Stimulated activated naive CD4-positive, alpha-beta T cell (primary cell): Measurements from ENCODE around the gene VPS37B.
"Not testable (repeated sequence)": the region's sequence is repeated elsewhere in the genome, so short reads cannot be mapped to it uniquely, and the experiment has no call there.

Experiments
- DNase-seq, 6 experiments: peaks; one replicate each; lab custom pipeline; 2025; lab: John Stamatoyannopoulos, UW

Gene VPS37B

DNA sequence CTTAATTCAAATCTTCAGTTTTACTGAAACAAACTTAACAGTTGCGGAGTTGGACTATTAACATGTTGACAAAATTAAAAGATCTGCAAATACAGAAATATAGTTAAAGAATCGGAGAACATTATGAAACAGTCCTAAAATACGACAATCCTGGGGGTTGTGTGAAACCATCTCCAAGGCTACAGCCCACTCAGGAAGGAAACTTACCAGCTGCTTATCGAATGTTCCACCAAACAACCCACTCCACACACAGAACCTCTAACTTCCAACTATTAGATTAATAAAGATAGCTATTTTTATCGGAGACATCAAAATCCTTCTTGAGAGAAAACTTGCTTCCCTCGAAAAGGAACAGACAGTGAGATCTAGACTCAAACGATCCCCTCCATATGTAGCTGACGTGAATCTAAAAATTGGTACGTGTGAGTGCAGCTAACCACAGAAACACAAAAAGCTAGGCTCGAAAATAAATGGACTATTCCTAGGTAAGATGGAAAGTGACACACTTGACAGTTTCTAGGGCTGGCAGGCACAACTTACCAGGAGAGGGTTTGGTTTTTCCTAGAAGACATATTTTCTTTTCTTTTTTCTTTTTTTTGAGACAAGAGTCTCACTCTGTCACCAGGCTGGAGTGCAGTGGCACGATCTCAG, 12.9 kb downstream of the VPS37B start:
- no peak for DNase-seq

DNA sequence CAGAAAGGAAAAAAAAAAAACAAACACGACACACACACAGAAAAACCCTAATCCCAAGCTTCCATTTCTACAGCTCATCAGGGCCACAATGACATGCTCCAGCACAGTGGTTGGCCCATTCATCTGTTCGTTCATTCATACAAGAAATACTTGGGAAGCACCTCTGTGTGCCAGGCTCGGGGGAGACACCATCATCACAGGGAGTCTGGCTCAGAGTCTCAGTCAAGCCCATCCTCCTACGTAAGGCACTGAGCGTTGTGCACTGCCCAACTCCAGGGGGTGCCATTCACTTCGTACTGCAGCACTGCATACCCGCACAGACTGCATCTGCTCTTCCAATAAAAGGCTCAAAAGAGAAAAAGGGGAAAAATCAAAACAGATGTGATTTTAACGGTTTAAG, 15.3 kb downstream of the VPS37B start:
- peak in 2 of 6 experiments; percentile 14 to 18 for DNase-seq

DNA sequence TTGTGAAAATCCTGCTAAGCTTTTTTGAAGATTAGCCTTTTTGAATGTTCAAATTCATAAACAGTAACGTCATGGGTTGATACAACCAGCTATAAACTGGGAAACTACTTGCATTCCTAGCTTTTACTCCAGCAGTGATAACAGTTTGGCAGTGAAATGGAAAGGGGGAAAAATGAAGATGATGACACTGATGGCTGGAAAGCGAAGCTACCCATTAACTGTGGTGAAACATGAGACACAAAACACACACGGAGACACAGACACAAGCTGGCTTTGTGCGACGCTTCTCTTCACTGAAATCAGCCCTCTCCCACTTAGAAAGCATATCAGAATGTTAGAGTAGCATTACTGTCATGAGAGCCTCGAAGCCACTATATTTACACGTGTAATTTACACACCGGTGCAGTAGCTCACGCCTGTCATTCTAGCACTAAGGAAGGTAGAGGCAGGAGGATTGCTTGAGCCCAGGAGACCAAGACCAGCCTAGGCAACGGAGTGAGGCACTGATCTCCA, 15.7 kb downstream of the VPS37B start:
- no peak for DNase-seq

DNA sequence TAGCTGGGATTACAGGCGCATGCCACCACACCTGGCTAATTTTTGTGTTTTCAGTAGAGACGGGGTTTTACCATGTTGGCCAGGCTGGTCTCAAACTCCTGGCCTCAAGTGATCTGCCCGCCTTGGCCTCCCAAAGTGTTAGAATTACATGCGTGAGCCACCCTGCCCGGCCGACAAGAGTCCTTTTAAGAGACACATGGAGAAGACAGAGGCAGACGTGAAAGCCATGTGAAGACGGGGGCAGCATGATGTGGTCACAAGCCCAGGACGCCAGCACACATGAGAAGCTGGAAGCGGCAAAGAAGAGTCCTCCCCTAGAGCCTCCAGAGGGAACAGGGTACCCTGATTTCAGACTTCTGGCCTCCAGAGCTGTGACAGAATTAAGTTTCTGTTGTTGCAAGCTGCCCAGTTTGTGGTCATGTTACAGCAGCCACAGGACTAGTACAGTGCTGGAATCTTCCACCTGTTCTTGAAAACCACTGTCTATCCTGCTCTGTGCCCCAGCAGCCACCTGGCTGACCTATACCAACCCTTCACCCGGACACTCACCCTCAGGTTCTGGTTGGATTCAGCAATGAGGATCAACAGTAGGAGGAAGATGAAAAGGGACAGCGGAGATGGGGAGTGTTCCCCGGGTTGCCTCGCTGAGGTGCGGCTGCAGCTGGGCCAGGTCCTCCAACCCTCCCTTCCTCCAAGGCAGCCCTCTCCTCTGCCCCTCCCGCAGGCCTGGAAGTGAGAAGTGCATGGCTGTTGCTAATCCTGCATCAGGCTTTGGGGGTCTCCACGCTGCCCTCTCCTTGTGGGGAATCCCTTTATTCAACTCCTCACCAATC, 16.9 kb downstream of the VPS37B start:
- no peak for DNase-seq

DNA sequence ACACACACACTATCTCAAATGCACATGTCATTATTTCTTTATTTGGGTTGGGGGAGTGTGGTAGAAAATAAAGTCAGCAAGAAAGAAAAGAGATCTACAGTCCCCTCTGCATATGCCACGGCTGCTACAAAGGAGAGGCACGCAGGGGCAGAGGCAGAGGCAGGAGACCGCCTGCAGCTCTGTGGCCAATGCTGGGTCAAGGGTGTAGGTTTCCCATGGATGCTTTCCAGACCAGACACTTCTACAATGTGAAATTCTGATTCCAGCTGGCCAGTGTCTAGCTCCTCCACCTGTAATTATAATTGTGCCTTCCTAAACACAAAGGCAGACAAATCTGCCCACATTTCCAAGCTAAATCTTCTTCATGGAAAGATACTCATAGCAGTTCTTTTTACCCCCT, 19.2 kb downstream of the VPS37B start:
- no peak for DNase-seq

DNA sequence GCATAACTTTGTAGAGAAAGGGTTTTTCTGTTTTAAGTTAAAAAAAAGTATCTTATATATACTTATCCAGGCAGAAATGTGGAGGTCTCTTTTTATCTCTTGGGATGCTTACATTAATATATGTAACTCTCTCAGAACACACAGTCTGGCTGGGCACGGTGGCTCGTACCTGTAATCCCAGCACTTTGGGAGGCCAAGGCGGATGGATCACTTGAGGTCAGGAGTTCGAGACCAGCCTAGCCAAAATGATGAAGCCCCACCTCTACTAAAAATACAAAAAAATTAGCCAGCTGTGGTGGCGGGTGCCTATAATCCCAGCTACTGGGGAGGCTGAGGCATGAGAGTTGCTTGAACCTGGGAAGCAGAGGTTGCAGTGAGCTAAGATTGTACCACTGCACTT, 19.6 kb downstream of the VPS37B start:
- not testable (repeated sequence) for DNase-seq

DNA sequence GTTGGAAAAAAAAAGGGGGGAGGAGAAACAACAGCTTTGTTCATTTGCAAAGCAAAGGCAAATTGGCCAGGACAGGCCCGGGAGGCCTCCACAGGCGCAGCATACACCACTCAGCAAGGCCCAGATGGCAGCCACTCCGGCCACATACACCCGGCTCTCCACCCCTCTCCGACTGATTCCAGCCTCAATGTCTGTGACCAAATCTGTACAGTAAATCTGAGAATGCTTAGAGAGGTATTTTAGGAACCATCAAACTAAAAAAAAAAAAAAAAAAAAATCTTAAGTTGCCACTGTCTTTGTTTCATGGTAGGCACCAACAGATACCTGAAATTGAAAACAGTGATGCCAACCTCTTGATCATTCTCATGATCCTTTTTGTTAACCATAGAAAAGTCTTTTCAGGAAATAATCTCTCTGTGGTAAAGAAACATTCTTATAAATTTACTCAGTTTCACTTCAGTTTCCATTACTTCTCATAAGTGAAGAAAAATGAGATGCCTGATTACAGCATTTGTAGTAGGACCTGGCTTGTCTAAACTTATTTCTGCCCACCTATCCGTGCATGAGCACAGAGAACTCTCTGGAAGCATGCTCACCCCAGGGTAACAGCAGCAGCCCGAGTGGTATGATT, 20.2 kb downstream of the VPS37B start:
- peak in 1 of 6 experiments; percentile 15 for DNase-seq

DNA sequence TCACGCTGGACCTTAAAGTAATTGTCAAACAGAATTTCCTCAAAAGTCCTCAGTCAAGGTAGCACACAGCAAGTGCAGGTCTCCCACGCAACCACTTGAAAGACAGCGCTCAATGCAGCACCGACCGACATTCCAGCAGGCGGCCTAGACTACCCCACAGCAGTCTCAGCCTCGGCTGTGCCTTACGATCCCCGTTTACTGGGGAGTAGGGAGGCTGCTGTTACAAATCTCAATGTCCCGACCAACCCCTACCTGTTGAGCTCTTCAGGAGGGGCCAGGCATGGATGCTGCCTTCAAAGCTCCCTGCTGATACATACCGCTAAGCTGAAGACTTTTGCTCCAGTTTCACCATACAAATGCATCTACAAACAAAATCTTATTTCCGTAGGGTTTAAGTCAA, 21.8 kb downstream of the VPS37B start:
- DNase-seq, result peak; percentile 32 to 61 (median 47)

DNA sequence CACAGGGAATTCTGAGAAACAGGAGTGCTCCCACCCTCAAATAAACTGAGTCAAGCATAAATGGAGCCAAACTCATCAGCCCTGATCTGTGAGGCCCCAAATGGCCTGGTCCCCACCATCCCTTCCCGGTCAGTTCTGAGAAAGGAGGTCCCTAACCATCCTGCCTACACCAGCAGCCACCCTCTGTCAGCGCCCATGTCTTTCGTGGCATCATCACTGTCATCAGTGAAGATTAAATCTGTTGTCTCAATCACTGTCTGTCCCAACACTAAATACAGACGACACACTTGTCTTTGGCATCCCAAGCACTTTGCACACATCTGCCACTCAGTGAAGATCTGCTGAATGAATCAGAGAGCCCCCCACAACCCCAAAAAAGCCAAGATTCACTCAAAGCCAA, 22.4 kb downstream of the VPS37B start:
- no peak for DNase-seq

DNA sequence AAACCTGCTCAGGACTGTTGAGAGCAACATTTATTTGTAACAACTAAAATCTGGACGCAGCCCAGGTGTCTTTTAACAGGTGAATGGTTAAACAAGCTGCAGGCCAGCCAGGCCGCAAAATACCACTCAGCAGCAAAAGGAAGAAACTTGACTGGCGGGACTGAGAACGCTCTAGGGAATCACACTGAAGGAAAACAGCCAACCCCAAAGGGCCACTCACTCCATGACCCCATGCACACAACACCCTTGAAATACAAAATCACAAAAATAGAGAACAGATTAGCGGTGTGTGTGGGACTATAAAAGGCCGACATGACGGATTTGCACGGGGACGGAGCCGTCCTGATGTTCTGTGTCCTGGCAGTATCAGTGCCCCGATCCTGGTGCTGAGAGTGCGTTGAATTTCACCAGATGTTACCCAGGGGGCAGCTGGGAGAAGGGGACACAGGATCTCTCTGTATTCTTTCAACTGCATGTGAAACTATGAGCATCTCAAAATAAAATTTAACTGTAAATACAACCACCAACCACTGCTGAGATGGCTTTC, 23.0 kb downstream of the VPS37B start:
- no peak for DNase-seq

DNA sequence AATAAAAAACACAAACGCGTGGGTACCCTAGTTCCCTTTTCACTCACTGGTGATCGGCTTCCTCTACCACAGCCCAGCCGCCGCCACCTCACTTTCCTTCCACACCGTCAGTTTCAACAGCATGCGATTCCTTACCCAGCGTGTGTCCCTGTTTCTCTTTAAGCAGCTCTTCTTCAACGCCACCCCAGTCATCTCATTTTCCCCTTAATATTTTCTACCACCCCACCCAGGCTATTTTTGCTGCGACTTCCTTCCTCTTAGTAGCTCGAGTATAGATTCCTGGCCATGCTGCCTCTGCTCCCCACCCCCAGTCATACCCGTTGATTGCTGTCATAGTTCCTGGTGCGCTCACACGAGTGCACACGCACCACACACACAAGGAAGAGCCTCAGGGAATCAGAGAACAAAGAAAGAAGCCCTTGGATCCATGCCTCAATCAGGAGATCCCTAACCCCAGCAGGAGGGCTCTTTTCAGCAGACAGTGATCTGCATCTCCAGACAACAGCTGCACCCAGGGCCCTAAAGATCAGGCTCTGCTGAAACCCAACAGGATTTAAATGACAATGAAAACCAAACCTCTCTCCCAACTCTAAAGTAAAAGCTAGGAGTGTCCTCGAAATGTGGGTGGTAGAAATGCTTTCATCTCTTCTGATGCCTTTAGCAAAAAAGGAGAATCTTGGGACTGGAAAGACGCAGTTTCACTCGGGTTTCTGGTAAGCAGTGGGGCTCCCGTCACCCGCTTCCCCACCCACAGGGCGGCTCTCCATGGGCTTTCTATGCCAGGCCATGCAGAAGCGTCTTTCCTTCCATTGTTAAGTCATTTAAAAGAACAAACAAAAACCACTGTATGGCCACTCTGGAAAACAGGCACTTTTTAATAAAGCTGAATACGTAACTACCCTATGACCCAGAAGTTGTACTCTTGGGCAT, 23.8 kb downstream of the VPS37B start:
- peak in 3 of 6 experiments; percentile 28 to 50 (median 42) for DNase-seq

DNA sequence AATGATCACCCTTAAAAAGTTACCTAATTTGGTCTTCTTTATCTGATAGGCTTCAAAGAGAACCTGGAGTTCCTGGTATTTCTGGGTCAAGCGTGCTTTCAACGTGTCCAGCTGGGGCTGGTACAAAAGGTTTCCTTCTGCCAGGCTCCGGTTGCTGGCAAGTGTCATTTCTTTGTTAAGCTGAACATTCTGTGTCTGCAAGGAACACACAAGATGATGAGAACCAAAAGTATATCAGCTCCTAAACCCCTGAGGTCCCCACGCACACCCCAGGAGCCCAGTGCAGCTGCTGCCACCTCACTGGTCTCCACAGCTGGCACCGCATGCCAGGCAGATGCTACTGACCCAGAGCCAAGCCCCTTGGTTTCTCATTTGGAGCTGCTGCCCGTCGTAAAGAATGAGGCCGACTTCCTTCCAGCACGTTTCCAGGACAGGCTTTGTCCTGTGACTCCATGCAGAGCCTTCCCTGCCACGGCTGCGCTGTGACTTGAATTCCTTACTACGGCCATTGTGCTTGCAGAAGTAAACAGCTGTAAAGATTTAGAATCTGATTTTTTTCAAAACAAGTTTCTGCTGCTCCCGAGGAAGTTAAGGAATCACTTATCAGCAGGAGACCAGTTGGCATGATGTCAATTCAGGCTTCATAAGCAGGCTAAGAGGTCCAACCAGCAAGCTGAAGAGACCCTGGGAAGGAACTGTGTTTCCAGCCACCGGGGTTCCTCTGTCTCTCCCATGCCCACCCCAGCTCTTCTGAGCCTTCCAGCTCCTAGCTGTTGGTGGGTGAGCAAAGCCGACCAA, 24.9 kb downstream of the VPS37B start:
- no peak for DNase-seq

DNA sequence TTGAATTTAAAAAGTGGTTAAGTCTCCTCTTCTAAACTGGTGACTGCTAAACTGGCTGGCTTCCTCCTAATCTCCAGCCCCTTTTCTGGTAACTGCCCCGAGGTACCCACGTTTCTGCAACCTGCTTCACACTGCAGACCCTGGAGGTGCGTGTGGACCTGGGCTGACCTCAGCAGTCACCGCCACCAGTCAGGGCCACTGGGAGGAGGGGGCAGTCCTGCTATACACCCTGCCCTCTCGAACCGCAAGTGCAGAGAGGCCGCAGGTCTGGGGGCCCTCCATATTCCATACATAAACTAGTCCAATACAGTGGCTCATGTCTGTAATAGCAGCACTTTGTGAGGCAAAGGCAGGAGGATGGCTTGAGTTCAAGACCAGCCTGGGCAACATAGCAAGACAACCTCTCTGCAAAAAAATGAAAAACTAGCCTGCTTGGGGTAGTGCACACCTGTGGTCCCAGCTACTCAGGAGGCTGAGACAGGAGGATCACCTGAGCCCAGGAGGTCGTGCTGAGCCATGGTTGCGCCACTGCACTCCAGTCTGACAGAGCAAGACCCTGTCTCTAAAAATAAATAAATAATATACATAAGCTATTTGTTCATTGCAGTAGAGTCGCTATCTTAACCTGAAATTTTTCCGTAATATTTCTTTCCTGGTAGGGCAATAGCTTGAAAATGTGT, 25.6 kb downstream of the VPS37B start:
- no peak for DNase-seq

DNA sequence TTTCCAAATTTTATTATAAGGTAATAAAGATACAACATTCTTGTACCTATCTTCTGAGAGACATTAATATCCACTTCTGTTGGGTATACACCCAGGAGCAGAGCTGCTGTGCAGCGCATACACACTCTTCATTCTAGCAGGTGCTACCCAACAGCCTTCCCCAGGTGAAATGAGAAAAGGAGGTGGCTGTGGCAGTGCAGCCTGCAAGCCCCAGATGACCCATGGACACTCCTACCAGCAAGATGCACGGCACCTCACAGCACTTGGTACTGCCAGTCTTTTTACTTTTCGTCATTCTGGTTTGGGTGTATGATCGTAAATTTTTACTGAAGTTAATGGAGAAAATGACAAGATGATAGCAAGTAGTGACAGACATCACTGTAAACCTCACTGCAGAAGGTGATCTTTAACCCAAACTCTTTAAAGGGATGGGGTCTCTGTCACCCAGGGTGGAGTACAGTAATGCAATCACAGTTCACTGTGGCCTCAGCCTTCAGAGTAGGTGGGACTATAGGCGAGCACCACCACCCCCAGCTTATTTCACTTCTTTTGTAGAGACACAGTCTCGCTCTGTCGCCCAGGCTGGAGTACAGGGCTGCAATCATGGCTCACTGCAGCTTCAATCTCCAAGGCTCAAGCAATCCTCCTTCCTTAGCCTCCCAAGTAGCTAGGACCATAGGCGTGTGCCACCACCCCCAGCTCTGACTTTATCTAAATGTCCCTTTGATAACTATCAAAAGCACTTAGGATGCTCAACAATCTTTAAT, 26.5 kb downstream of the VPS37B start:
- no peak for DNase-seq

DNA sequence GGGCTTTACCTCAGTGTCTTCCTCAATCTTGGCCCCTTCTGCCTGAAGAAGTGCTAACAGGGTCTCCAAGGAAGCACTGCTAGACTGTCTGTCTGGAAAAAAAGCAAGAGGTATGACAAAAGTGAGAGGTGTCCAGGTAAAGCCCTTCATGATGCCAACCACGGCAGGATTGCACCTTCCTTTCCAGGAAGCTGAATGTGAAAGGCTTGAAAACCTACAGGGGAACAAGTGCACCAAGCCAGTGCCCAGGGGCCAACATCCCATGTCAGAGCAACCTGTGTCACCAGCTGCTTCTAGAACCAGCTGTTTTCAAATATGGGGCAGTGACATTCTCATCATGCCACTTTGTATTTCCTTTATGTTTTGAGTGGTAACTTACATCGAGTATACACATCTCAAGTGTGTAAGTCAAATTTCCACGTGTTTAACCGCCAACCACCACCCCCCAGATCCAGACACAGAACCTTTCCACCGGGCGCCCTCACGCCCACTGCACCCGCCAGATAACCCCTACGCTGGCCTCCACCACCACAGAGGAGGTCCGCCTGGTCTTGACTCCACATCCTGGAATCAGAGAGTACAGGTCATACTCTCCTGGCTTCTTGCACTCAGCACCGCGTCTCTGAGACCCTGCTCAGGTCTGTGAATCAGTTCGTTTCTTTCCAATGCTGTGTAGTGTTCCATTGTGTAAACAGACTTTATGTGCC, 27.3 kb downstream of the VPS37B start:
- DNase-seq, result no peak

DNA sequence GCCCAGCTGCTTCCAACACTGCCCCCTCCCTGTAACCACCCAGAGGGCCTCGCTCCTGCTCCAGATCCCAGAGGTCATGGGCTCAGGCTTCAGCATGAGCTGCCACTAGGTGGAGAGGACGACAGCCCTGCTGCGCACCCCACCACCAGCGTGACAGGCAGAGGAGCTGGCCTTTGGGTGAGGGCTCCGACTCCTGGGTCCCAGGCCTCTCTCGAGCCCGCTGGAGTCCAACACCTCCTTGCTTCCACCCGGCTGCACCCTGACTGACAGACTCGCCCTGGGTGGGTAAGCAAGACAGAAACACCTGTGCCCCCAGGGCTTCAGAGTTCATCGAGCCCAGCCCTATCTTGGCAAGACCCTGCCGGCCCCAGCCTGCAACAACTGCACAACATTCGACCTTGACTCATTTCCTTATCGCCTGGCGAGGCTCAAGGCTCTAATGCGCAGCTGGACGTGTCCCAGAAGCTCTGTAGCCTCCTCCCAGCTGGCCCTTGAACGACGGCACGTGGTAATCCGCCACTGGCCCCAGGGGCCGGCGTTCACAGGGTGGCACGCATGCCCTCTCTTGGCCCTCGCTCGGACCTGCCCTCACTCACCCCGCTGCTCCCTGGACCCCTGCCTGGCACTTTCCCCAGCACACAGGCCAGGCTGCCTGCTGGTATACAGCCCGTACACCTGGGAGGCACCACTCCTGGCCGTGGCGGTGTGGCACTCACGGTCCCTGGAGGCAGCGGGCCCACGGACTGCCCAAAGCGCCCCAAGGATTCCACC, 28.0 kb downstream of the VPS37B start:
- DNase-seq, result no peak

DNA sequence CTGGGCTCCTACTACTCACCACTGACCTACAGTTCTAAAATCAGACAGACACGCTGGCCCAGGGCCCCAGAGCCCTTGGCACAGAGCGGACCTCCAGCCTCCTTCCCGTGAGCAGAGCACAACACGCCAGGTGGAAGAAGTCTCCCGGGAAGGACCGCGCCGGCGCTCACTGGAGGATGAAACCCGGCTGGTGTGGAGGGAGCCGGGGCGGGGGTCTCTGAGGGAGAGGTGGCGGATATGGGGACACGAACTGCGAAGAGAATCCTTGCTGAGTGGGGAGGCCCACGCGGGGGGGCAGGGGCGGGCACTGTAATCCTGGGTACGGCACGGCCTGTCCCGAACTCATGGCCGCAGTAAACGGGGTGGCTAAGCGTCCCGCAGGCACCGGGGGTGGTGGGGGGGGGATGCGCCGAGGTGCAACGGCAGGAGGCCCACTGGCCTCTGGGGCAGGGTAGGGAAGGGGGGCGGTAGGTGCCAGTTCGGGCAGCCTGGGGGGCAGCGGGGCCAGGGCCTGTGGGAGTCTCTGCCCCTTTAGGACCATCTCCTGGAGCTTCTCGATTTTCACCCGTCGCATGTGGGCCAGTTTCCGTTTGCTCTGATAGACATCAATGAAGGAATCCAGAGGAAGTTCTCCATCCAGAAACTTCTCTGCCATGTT, 28.8 kb downstream of the VPS37B start:
- no peak for DNase-seq
